Esophagus muscularis mucosa (tissue), 4 donors: ENCODE results near the gene RACGAP1. TPM values are rescaled to one million over a fixed set of nuclear protein-coding genes. Genes with fewer than 3 reads are reported as not detected.
A peak's percentile ranks its signal among the peaks of the same experiment; 100 is the strongest.

Experiments
- DNase-seq: peaks from one replicate; pipeline ENCODE4 v3.0.0-alpha.2; 2017; ENCODE audit errors: extremely low spot score
- H3K27ac ChIP-seq, 4 donors: fragments of 200-600 bp; sonication (generic); replicated peaks in 1 of 4; 1 replicate in 3 of 4; 2 replicates in 1 of 4; pipeline ENCODE4 v1.5.1; 2016 to 2019; ENCODE audit warnings: mild to moderate bottlenecking in 1 of 4
- H3K27me3 ChIP-seq, 4 donors: fragments of 200-600 bp; sonication (generic); one replicate each; pipeline versions ENCODE4 v1.5.1 to v1.6.0; 2016 to 2019
- H3K36me3 ChIP-seq, 4 donors: fragments of 200-600 bp; sonication (generic); one replicate each; pipeline ENCODE4 v1.5.1; 2016 to 2019
- H3K4me1 ChIP-seq, 4 donors: fragments of 200-600 bp; sonication (generic); one replicate each; pipeline ENCODE4 v1.5.1; 2016 to 2019
- H3K4me3 ChIP-seq, 4 donors: fragments of 200-600 bp; sonication (generic); 1 replicate in 2 of 4; 2 replicates in 2 of 4; pipeline ENCODE4 v1.5.1; 2016 to 2019; ENCODE audit warnings: mild to moderate bottlenecking in 4 of 4, moderate library complexity in 1 of 4
- H3K9me3 ChIP-seq, 4 donors: fragments of 200-600 bp; sonication (generic); 1 replicate in 3 of 4; 2 replicates in 1 of 4; pipeline ENCODE4 v1.5.1; 2016 to 2019
- EP300 ChIP-seq: sonication (generic); formaldehyde crosslinking; IDR thresholded peaks from one replicate; pipeline ENCODE4 v1.6.1; 2017; ENCODE audit warnings: antibody characterized with exemption
- POLR2A ChIP-seq: fragments of 450-650 bp; IDR thresholded peaks from one replicate; pipeline ENCODE4 v1.6.1; 2017; ENCODE audit warnings: antibody characterized with exemption, moderate library complexity, mild to moderate bottlenecking, low read depth
- POLR2AphosphoS5 ChIP-seq, 2 donors: sonication (generic); formaldehyde crosslinking; IDR thresholded peaks; one replicate each; pipeline ENCODE4 v1.6.1; 2017; ENCODE audit warnings: antibody characterized with exemption in 2 of 2
- WGBS: methylation state at CpG from one replicate; pipeline ENCODE4 v1.1.5; 2018; 5-methylcytosine and 5-hydroxymethylcytosine counted together
- intact Hi-C: fragments of 100-400 bp; cut with DNase I; formaldehyde crosslinking; loops from one replicate; pipeline ENCODE4 v1.15.1; 2023
- total RNA-seq, 4 donors: library from RNA; depleted of rRNA; stranded (reverse); fragments of >200 nt; gene quantifications; one replicate each; pipeline versions ENCODE4 v1.1.0 to v1.2.1, GENCODE V29; 2016
- TF ChIP-seq, protein P1 (sequence below), 3 experiments: fragments of 200-600 bp in 2 of 3; fragments of 450-650 bp in 1 of 3; sonication (generic) in 2 of 3; IDR thresholded peaks; one replicate each; pipeline ENCODE4 v1.5.1; 2017 to 2019; ENCODE audit warnings: antibody characterized with exemption in 3 of 3, mild to moderate bottlenecking in 2 of 3, moderate library complexity in 1 of 3

RACGAP1 gene
- total RNA-seq, 4 donors from 2014 or later: 10.5 to 13.3 (median 11.4) TPM

DNA sequence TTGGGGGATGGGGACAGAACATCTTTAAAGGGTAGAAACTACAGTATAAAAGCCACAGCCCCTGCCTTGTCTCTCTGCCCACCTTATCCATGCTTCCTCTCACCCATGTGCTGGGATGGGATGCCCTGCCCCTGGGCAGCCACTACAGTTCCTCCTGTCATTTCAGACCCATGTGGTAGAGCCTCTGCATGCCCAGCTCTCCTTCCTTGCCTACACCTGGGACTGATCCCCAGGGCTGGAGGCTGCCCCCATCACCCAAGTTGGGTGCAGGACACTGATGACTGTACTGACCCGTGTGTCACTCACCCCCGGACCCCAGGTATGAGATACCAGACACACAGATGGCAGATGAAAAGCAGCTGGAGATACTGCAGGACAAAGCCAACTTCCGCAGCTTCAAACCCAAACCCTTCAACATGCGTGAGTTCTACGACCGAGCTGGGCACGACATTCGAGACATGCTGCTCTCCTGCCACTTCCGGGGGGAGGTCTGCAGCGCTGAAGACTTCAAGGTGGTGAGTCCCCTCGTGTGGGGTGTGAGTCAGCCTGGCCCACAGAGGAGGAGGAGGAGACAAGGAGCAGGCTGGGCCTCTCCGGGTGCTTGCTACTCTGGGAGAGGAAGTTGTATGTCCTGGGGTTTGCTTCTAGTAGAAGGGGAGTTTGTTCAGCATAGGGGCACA is 34.3 kb upstream of the RACGAP1 start:
- no peaks in the 10 kb centered on the region for H3K9me3 ChIP-seq

DNA sequence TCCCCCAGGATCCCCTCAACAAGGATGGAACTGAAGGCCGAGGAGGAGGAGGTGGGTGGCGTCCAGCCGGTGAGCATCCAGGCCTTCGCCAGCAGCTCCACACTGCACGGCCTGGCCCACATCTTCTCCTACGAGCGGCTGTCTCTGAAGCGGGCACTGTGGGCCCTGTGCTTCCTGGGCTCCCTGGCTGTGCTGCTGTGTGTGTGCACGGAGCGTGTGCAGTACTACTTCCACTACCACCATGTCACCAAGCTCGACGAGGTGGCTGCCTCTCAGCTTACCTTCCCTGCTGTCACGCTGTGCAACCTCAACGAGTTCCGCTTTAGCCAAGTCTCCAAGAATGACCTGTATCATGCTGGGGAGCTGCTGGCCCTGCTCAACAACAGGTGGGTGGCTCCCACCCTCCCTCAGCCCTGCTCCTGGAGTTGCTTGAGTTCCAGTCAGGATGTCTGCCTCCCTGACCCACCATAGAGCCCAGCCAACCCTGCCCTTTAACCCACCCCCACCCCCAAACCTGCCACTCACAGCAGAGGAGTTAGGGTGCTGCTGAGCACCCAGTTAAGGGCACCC is 33.5 kb upstream of the RACGAP1 start:
- H3K4me1 ChIP-seq: peaks cover 20 to 32% (median 26%) of the 10 kb centered on the region in 4 donors
- H3K36me3 ChIP-seq: no peaks in the 10 kb centered on the region
- WGBS: 89% methylated on average over 14 of the region's 15 CpGs
- H3K9me3 ChIP-seq: no peaks in the 10 kb centered on the region
- TF ChIP-seq, protein P1, sequence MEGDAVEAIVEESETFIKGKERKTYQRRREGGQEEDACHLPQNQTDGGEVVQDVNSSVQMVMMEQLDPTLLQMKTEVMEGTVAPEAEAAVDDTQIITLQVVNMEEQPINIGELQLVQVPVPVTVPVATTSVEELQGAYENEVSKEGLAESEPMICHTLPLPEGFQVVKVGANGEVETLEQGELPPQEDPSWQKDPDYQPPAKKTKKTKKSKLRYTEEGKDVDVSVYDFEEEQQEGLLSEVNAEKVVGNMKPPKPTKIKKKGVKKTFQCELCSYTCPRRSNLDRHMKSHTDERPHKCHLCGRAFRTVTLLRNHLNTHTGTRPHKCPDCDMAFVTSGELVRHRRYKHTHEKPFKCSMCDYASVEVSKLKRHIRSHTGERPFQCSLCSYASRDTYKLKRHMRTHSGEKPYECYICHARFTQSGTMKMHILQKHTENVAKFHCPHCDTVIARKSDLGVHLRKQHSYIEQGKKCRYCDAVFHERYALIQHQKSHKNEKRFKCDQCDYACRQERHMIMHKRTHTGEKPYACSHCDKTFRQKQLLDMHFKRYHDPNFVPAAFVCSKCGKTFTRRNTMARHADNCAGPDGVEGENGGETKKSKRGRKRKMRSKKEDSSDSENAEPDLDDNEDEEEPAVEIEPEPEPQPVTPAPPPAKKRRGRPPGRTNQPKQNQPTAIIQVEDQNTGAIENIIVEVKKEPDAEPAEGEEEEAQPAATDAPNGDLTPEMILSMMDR (IDR thresholded peaks at IDR 0.05): no peak
- TF ChIP-seq POLR2A (no peak), POLR2AphosphoS5 (IDR thresholded peaks at IDR 0.05) (no peak), EP300 (no peak)
- intact Hi-C loops: no loop called here
- H3K27ac ChIP-seq: no peak overlapping the region
- H3K27me3 ChIP-seq: peaks cover 0 to 10% (median 0%) of the 10 kb centered on the region in 4 donors
- DNase-seq: no peak
- no peak overlapping the region for H3K4me3 ChIP-seq

More for the DNA sequence above, 34.3 kb upstream of the RACGAP1 start:
- WGBS: 84% methylated on average over 11 of the region's 12 CpGs
- intact Hi-C loops: no loop called here
- no peak for DNase-seq
- H3K36me3 ChIP-seq: no peaks in the 10 kb centered on the region
- H3K4me1 ChIP-seq: peaks cover 20 to 32% (median 26%) of the 10 kb centered on the region in 4 donors
- no peak overlapping the region for H3K27ac ChIP-seq
- H3K4me3 ChIP-seq: no peak overlapping the region
- H3K27me3 ChIP-seq: peaks cover 0 to 10% (median 0%) of the 10 kb centered on the region in 4 donors
- TF ChIP-seq EP300: no peak
- TF ChIP-seq, protein P1 (IDR thresholded peaks at IDR 0.05): no peak
- no peak for TF ChIP-seq POLR2AphosphoS5 (IDR thresholded peaks at IDR 0.05)
- no peak for TF ChIP-seq POLR2A

DNA sequence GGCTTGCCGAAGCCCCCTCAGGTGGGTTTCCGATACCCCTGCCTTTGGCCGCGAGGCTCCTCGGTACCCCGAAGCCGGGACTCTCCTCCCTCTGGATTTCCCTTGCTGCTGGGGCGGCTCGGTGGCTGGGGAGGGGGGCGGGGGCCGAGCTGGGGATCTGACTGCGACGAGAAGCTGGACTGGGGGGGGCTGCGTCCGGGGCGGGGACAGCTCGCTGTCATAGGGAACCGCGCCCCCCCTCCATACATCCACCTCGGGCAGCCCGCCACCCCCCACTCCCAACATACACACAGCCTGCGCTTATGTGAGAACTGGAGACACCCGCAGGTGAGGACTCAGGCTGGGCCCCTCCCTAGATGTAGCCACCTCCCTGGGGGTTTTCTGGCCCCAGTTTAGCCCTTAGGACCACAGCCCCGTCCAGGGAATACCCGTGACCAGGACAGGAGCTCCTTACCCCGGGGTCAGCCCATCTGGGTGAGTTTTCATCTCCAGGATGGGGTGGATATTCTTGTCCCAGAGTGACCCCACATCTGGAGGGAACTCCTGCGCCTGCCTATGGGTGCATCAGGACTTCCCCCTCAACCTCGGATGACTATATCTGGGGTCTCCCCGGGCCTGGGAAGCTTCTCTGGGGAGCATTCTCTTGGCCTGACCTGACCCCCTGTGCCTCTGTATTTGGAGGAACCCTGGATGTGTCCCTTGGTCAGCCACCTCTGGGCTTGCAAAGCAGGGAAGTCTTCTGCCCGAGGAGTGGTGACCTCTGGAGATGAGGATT is 32.8 kb upstream of the RACGAP1 start:
- Histone ChIP-seq H3K9me3 (no peaks in the 10 kb centered on the region), H3K4me3 (peak overlapping the region; percentile 72 to 84 (median 74)), H3K27me3 (peaks cover 0 to 10% (median 0%) of the 10 kb centered on the region in 4 donors), H3K36me3 (no peaks in the 10 kb centered on the region), H3K4me1 (peaks cover 20 to 32% (median 26%) of the 10 kb centered on the region in 4 donors), H3K27ac (peak overlapping the region; percentile 62 to 83 (median 74))
- TF ChIP-seq EP300 (no peak), POLR2AphosphoS5 (IDR thresholded peaks at IDR 0.05) (no peak), POLR2A (no peak)
- TF ChIP-seq, protein P1 (IDR thresholded peaks at IDR 0.05): no peak
- WGBS: 69% methylated on average over 5 of the region's 30 CpGs
- intact Hi-C loops: loop anchor here (1.0 kb wide), 1 partner anchor 91 kb away; no protein-coding TSS in a partner anchor
- DNase-seq: no peak

DNA sequence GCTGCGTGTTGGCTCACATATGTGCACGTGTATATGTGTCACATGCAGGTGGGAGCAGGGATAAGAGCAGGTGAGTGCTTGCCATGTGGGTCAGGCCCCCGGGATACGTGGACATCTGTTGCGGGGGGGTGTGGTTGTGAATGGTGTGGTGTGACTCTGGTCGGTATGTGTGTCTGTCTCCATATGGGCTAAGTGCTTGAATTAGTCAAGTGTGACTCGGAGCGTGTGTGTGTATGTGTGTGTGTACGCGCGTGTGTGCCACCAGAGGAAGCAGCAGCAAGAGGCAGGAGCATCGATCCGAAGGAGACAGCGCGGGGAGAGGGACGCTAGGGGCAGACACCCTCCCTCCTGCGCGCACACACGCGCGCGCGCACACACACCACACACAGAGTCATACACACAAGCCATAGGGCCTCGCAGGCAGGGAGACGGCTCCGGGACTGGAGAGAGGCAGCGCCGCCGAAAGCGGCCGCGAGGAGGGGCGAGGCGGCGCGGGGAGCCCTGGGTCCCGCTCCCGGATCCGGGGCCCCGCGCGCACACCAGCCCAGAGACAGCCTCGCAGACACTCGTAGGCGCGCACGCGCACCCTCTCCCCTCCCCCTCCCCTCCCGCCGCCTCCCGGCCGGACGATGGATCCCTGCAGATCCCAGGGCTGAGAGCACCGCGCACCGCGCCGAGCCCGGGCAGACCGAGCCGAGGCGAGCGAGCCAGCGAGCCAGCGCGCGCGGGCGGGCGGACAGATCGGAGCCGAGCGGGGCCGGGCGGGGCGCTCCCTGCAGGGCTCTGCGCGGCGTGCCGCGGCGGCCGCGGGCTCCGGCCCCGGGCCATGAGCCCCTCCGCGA is 31.9 kb upstream of the RACGAP1 start, which contains the start of gene ASIC1:
Gene ASIC1 (plus strand): TSS at position 597 of the 842 bp plus-strand sequence. CDS start 1,171 bp downstream, outside the sequence.
- Histone ChIP-seq H3K9me3 (no peaks in the 10 kb centered on the region), H3K27ac (peak within 1 kb of the TSS; percentile 62 to 83 (median 74)), H3K4me3 (peak within 1 kb of the TSS; percentile 72 to 84 (median 74)), H3K4me1 (peaks cover 20 to 32% (median 26%) of the 10 kb centered on the region in 4 donors), H3K36me3 (no peaks in the 10 kb centered on the region), H3K27me3 (peaks cover 0 to 13% (median 0%) of the 10 kb centered on the region in 4 donors)
- TF ChIP-seq, protein P1 (IDR thresholded peaks at IDR 0.05): peak; percentile 12 to 31 (median 22)
- TF ChIP-seq EP300: no peak
- DNase-seq: no peak
- 8% methylated on average over 8 of the region's 88 CpGs for WGBS
- intact Hi-C loops: loop anchor here (1.0 kb wide), 1 partner anchor 90 kb away; no protein-coding TSS in a partner anchor
